Measurements from ENCODE around the gene KCNJ5.

Gene KCNJ5

GRCh38 chr11:128937480-128937879, 46.3 kb downstream of the KCNJ5 start:
- H3K27ac ChIP-seq = no peak overlapping the region
- DNase-seq (ENCODE audit: low spot score) = no peak
- no peak for TF ChIP-seq CTCF (IDR thresholded peaks at IDR 0.05)
- H3K4me3 ChIP-seq = no peak overlapping the region

- no peak for DNase-seq (ENCODE audit: low spot score)
- Histone ChIP-seq H3K4me3 (no peak overlapping the region), H3K27ac (no peak overlapping the region)
- no peak for TF ChIP-seq CTCF (IDR thresholded peaks at IDR 0.05)
These were observed 47.2 kb downstream of the KCNJ5 start for GRCh38 chr11:128938156-128938885.

- Histone ChIP-seq H3K4me3 (no peak overlapping the region), H3K27ac (no peak overlapping the region)
- no peak for TF ChIP-seq CTCF (IDR thresholded peaks at IDR 0.05)
- no peak for DNase-seq (ENCODE audit: low spot score)
These were observed 48.4 kb downstream of the KCNJ5 start for GRCh38 chr11:128939591-128939990.

- Histone ChIP-seq H3K27ac (no peak overlapping the region), H3K4me3 (no peak overlapping the region)
- no peak for TF ChIP-seq CTCF (IDR thresholded peaks at IDR 0.05)
- DNase-seq (ENCODE audit: low spot score) = no peak
These were observed 49.0 kb downstream of the KCNJ5 start for GRCh38 chr11:128940156-128940555.

GRCh38 chr11:128940603-128941002, 49.4 kb downstream of the KCNJ5 start:
- Histone ChIP-seq H3K4me3 (no peak overlapping the region), H3K27ac (no peak overlapping the region)
- no peak for TF ChIP-seq CTCF (IDR thresholded peaks at IDR 0.05)
- no peak for DNase-seq (ENCODE audit: low spot score)

GRCh38 chr11:128941110-128941509, 50.0 kb downstream of the KCNJ5 start:
- DNase-seq (ENCODE audit: low spot score) = no peak
- Histone ChIP-seq H3K4me3 (no peak overlapping the region), H3K27ac (no peak overlapping the region)
- no peak for TF ChIP-seq CTCF (IDR thresholded peaks at IDR 0.05)

- no peak for TF ChIP-seq CTCF (IDR thresholded peaks at IDR 0.05)
- H3K27ac ChIP-seq = no peak overlapping the region
- H3K4me3 ChIP-seq = no peak overlapping the region
- DNase-seq (ENCODE audit: low spot score) = no peak
These were observed 50.6 kb downstream of the KCNJ5 start for GRCh38 chr11:128941573-128942271.

All from coronary artery (tissue), 2 donors.